T-helper 17 cell (primary cell): ENCODE measurements around the gene GRIN2A. TPM values are rescaled to one million over a fixed set of nuclear protein-coding genes. Genes with fewer than 3 reads are reported as not detected.

ENCODE experiments used
- ATAC-seq: fragments of 150-1000 bp; cut with Tn5 transposase; 2 replicates; pipeline ENCODE4 v1.10.0; 2021; ENCODE audit warnings: mild to moderate bottlenecking, moderate library complexity
- DNase-seq, 3 donors: peaks; one replicate each; pipeline versions ENCODE4 v3.0.0 to v3.0.0-alpha.2; 2020 to 2021
- H3K9me3 ChIP-seq: one replicate; pipeline ENCODE4 v1.7.0; 2013; ENCODE audit warnings: low read length, mild to moderate bottlenecking; ENCODE audit not compliant: control insufficient read depth, poor library complexity, severe bottlenecking
- H3K27ac Mint-ChIP-seq: one replicate; pipeline ENCODE4 v1.8.0; 2022; ENCODE audit warnings: mild to moderate bottlenecking, moderate library complexity, mixed read lengths
- H3K27me3 Mint-ChIP-seq: one replicate; pipeline ENCODE4 v1.8.0; 2022; ENCODE audit warnings: mixed read lengths
- H3K36me3 Mint-ChIP-seq: one replicate; pipeline ENCODE4 v1.8.0; 2022; ENCODE audit warnings: low read depth, mixed read lengths
- H3K4me1 Mint-ChIP-seq: one replicate; pipeline ENCODE4 v1.8.0; 2022; ENCODE audit warnings: mild to moderate bottlenecking, mixed read lengths
- H3K4me3 Mint-ChIP-seq: one replicate; pipeline ENCODE4 v1.8.0; 2022; ENCODE audit warnings: mild to moderate bottlenecking, moderate library complexity, mixed read lengths
- total RNA-seq, 4 donors: library from RNA in 2 of 4; stranded (reverse) in 2 of 4; gene quantifications; one replicate each; pipeline ENCODE4 v1.2.3 and lab custom pipeline; 2022 to 2026

The GRIN2A gene
- total RNA-seq, 2 donors from 2014 or later: not detected

DNA sequence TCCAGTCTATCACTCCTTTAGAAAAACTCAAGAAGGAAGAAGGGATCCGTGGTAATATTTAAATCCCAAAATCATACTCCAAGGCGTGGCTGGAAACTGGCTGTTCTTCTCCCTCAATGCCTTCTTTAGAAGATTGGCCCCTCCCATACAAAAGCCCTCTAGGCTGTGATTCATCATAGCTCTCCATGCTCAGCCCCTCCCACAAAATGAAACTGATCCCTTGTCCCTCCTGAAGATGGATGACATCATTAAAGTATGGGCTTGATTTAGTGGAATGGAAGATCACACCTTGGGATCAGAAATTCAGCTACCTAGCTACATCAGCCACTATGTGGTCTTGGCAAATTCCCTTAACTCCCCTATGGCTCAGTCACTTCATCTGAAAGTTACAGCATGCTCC lies 4.1 kb downstream of the GRIN2A start:
- Mint-ChIP-seq H3K4me1 (peaks cover 12% of the 10 kb centered on the region), H3K27me3 (peaks cover 48% of the 10 kb centered on the region), H3K4me3 (no peak overlapping the region), H3K27ac (no peak overlapping the region), H3K36me3 (peaks cover 3% of the 10 kb centered on the region)
- H3K9me3 ChIP-seq: no peaks in the 10 kb centered on the region
- ATAC-seq (no peak), DNase-seq (no peak)

- Mint-ChIP-seq H3K4me1 (no peaks in the 10 kb centered on the region), H3K36me3 (no peaks in the 10 kb centered on the region), H3K27ac (no peak overlapping the region), H3K27me3 (peaks cover 18% of the 10 kb centered on the region), H3K4me3 (no peak overlapping the region)
- no peak for ATAC-seq
- no peaks in the 10 kb centered on the region for H3K9me3 ChIP-seq
- no peak for DNase-seq
Measured at GRCh38 chr16:10172848-10173655, 9.2 kb downstream of the GRIN2A start.

DNA sequence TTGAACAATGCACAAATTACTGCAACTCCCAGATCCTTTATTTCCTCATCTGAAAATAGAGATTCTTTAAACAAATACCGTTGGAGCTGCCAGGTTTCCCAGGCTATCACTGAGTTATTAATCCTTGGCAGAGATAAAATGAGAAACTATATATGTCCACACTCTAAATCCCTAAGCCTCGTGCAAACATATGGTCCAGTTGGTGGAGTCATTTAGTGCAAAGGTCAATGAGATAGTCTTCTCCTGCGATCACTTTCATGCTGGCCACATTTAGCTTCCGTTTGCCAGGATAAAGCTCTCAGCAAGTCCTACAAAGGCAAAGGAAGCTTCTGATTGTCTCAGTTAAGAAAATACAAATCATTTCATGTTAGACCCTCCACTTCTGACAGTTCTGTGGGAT lies 11.0 kb downstream of the GRIN2A start:
- H3K9me3 ChIP-seq: no peaks in the 10 kb centered on the region
- no peaks in the 10 kb centered on the region for H3K36me3 Mint-ChIP-seq
- DNase-seq (no peak), ATAC-seq (no peak)
- peaks cover 16% of the 10 kb centered on the region for H3K27me3 Mint-ChIP-seq
- H3K27ac Mint-ChIP-seq: no peak overlapping the region
- H3K4me1 Mint-ChIP-seq: peaks cover 2% of the 10 kb centered on the region
- no peak overlapping the region for H3K4me3 Mint-ChIP-seq

- no peak overlapping the region for H3K27ac Mint-ChIP-seq
Measured at GRCh38 chr16:10169904-10170410, 12.3 kb downstream of the GRIN2A start.

GRCh38 chr16:10169031-10169430 lies 13.2 kb downstream of the GRIN2A start:
- no peaks in the 10 kb centered on the region for H3K9me3 ChIP-seq
- Mint-ChIP-seq H3K4me3 (no peak overlapping the region), H3K4me1 (peaks cover 2% of the 10 kb centered on the region), H3K27me3 (peaks cover 13% of the 10 kb centered on the region), H3K36me3 (no peaks in the 10 kb centered on the region), H3K27ac (no peak overlapping the region)
- DNase-seq (no peak), ATAC-seq (no peak)

More at GRCh38 chr16:10169904-10170410, 12.3 kb downstream of the GRIN2A start:
- peaks cover 2% of the 10 kb centered on the region for H3K4me1 Mint-ChIP-seq
- H3K36me3 Mint-ChIP-seq: no peaks in the 10 kb centered on the region
- ATAC-seq (no peak), DNase-seq (no peak)
- H3K4me3 Mint-ChIP-seq: no peak overlapping the region
- H3K9me3 ChIP-seq: no peaks in the 10 kb centered on the region
- H3K27me3 Mint-ChIP-seq: peaks cover 16% of the 10 kb centered on the region

GRCh38 chr16:10168258-10168657 lies 14.0 kb downstream of the GRIN2A start:
- ATAC-seq (no peak), DNase-seq (no peak)
- peaks cover 11% of the 10 kb centered on the region for H3K27me3 Mint-ChIP-seq
- no peak overlapping the region for H3K4me3 Mint-ChIP-seq
- H3K27ac Mint-ChIP-seq: no peak overlapping the region
- H3K36me3 Mint-ChIP-seq: no peaks in the 10 kb centered on the region
- peaks cover 2% of the 10 kb centered on the region for H3K4me1 Mint-ChIP-seq
- H3K9me3 ChIP-seq: no peaks in the 10 kb centered on the region

DNA sequence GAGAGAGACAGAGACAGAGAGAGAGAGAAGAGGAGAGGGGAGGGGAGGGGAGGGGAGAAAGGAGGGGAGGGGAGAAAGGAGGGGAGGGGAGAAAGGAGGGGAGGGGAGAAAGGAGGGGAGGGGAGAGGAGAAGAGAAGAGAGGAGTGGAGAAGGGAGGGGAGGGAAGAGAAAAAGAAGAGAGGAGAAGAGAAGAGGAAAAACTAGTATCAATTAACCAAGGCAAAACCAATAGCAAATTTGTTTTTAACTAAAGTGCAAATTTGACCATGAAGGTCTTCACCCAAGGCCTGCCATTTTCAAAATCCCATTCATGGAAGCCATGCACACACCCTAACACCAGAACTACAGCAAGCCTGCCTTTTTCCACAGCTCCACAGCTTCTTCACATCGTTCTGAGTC lies 16.6 kb downstream of the GRIN2A start:
- Mint-ChIP-seq H3K27ac (no peak overlapping the region), H3K36me3 (no peaks in the 10 kb centered on the region), H3K4me1 (peaks cover 2% of the 10 kb centered on the region), H3K4me3 (no peak overlapping the region), H3K27me3 (peaks cover 27% of the 10 kb centered on the region)
- no peaks in the 10 kb centered on the region for H3K9me3 ChIP-seq
- no peak for DNase-seq
- no peak for ATAC-seq

DNA sequence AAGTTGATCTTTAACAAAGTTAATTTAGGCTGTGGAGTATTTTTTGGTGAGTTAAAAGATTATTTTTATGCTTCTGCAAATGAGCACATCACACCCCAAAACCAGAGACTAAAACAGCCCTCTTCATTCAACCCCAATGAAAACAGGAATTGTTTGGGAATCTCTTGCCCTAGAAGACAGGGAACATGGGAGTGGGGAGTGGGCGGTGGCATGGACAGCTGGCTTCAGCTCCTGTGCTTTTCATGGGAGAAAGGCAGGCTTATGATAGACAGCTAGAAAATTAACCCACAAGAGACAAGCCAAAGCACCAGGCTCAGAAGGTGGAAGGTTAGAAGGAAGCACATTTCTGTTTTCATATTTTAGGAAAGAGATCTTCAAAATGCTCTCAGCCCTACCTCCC lies 19.2 kb downstream of the GRIN2A start:
- no peak overlapping the region for H3K27ac Mint-ChIP-seq
- DNase-seq (no peak), ATAC-seq (no peak)
- H3K4me1 Mint-ChIP-seq: peaks cover 2% of the 10 kb centered on the region
- H3K27me3 Mint-ChIP-seq: peaks cover 27% of the 10 kb centered on the region
- no peak overlapping the region for H3K4me3 Mint-ChIP-seq
- no peaks in the 10 kb centered on the region for H3K9me3 ChIP-seq
- no peaks in the 10 kb centered on the region for H3K36me3 Mint-ChIP-seq

GRCh38 chr16:10156099-10156498 lies 26.1 kb downstream of the GRIN2A start:
- no peaks in the 10 kb centered on the region for H3K4me1 Mint-ChIP-seq
- DNase-seq (no peak), ATAC-seq (no peak)
- no peak overlapping the region for H3K4me3 Mint-ChIP-seq
- H3K9me3 ChIP-seq: no peaks in the 10 kb centered on the region
- no peaks in the 10 kb centered on the region for H3K36me3 Mint-ChIP-seq
- H3K27ac Mint-ChIP-seq: no peak overlapping the region
- H3K27me3 Mint-ChIP-seq: peaks cover 12% of the 10 kb centered on the region

DNA sequence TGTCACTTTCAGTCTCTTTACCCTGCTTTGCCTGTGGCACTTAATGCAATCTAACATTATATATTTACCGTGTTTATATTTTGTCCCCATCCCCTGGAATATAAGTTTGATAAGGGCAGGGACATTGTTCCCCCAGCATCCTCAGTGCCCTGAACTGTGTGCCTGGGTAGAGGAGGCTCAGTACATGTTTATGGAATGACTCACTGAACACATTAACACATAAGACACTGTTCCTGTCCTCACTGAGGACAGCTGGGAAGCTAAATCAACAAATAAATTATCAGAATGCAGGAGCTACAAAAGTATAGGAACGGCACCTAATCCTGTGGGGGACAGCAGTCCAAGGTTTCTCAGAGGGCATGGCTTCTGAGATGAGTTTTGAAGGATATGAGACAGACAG lies 27.8 kb downstream of the GRIN2A start:
- H3K9me3 ChIP-seq: no peaks in the 10 kb centered on the region
- no peak overlapping the region for H3K4me3 Mint-ChIP-seq
- H3K36me3 Mint-ChIP-seq: no peaks in the 10 kb centered on the region
- peaks cover 10% of the 10 kb centered on the region for H3K27me3 Mint-ChIP-seq
- H3K27ac Mint-ChIP-seq: no peak overlapping the region
- H3K4me1 Mint-ChIP-seq: no peaks in the 10 kb centered on the region
- ATAC-seq (no peak), DNase-seq (no peak)

DNA sequence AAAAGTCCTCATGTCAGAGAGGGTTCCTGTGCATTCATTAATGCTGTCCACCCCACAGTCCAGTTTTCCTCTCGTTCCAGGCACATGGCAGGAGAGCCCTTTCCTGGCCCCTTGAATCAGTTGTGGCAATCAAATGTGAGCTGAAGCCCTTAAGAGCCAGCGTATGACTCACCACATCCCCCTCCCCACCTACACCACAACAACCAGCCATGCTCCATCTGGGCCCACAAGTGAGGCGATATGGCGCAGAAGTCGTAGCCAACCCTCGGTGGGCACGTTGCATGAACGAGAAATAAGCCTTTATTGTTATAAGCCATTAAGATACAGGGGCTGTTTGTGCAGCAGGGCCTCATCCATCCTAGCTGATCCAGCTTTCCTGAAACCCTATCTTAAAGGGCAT lies 28.2 kb downstream of the GRIN2A start:
- no peak overlapping the region for H3K4me3 Mint-ChIP-seq
- no peaks in the 10 kb centered on the region for H3K36me3 Mint-ChIP-seq
- H3K9me3 ChIP-seq: no peaks in the 10 kb centered on the region
- H3K27me3 Mint-ChIP-seq: peaks cover 10% of the 10 kb centered on the region
- no peak for ATAC-seq
- no peak overlapping the region for H3K27ac Mint-ChIP-seq
- H3K4me1 Mint-ChIP-seq: no peaks in the 10 kb centered on the region
- DNase-seq: no peak

- ATAC-seq (no peak), DNase-seq (no peak)
- H3K36me3 Mint-ChIP-seq: no peaks in the 10 kb centered on the region
- H3K4me1 Mint-ChIP-seq: no peaks in the 10 kb centered on the region
- H3K9me3 ChIP-seq: no peaks in the 10 kb centered on the region
- no peak overlapping the region for H3K27ac Mint-ChIP-seq
- H3K4me3 Mint-ChIP-seq: no peak overlapping the region
- peaks cover 8% of the 10 kb centered on the region for H3K27me3 Mint-ChIP-seq
Measured at GRCh38 chr16:10151718-10152117, 30.5 kb downstream of the GRIN2A start.

DNA sequence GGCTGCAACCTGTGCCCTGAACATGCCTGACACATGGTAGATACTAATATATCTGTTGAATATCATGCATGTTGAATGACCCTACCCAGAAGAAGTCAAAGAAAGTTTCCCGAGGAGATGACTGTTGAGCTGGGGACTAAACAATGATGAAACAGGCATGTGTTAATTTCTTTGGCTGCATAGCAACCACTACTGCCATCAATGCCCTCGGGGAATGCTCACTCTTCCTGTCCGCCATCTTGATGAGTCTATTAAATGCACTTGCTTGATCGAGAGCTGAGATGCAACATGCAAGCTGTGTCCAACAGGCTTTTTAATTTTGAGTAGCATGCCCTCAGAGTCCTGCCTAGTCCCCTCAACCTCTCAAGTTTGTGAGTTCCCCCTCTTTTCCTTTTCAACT lies 31.3 kb downstream of the GRIN2A start:
- Mint-ChIP-seq H3K4me1 (no peaks in the 10 kb centered on the region), H3K4me3 (no peak overlapping the region), H3K36me3 (no peaks in the 10 kb centered on the region), H3K27me3 (no peaks in the 10 kb centered on the region), H3K27ac (no peak overlapping the region)
- ATAC-seq: no peak
- DNase-seq: no peak
- H3K9me3 ChIP-seq: no peaks in the 10 kb centered on the region

GRCh38 chr16:10145542-10146035 lies 36.6 kb downstream of the GRIN2A start:
- no peak overlapping the region for H3K27ac Mint-ChIP-seq
- DNase-seq (no peak), ATAC-seq (no peak)
- no peaks in the 10 kb centered on the region for H3K4me1 Mint-ChIP-seq
- no peaks in the 10 kb centered on the region for H3K9me3 ChIP-seq
- peaks cover 5% of the 10 kb centered on the region for H3K27me3 Mint-ChIP-seq
- H3K4me3 Mint-ChIP-seq: no peak overlapping the region
- no peaks in the 10 kb centered on the region for H3K36me3 Mint-ChIP-seq
